GM12891 (cell line): ENCODE measurements around the gene CDY2B.
"Not testable (repeated sequence)": the region's sequence is repeated elsewhere in the genome, so short reads cannot be mapped to it uniquely, and the experiment has no call there.

Source experiments
- PAX5 ChIP-seq: IDR thresholded peaks from 2 replicates; pipeline ENCODE4 v1.6.1; 2011; ENCODE audit warnings: low read length, moderate library complexity, mild to moderate bottlenecking; ENCODE audit not compliant: insufficient read depth, severe bottlenecking
- POLR2A ChIP-seq: IDR thresholded peaks from 2 replicates; pipeline ENCODE4 v1.6.1; 2011; ENCODE audit warnings: low read depth, low read length, control low read depth
- POLR2AphosphoS5 ChIP-seq: IDR thresholded peaks from 2 replicates; pipeline ENCODE4 v1.6.1; 2011; ENCODE audit warnings: low read depth, low read length, control low read depth
- POU2F2 ChIP-seq: IDR thresholded peaks from 2 replicates; pipeline ENCODE4 v1.6.1; 2011; ENCODE audit warnings: low read depth, mild to moderate bottlenecking, control low read depth, low read length, moderate library complexity
- SPI1 ChIP-seq: IDR thresholded peaks from 2 replicates; pipeline ENCODE4 v1.6.1; 2011; ENCODE audit warnings: low read depth, low read length, control low read depth
- TAF1 ChIP-seq: IDR thresholded peaks from 2 replicates; pipeline ENCODE4 v1.6.1; 2011; ENCODE audit warnings: low read depth, low read length, control low read depth

- not testable (repeated sequence) for TF ChIP-seq POLR2A, TAF1, PAX5, POU2F2, POLR2AphosphoS5, SPI1
Observed at GRCh38 chrY:17908009-17908408, 28.0 kb upstream of the CDY2B start.
